ENCODE data around the gene MYO5C.

DNA sequence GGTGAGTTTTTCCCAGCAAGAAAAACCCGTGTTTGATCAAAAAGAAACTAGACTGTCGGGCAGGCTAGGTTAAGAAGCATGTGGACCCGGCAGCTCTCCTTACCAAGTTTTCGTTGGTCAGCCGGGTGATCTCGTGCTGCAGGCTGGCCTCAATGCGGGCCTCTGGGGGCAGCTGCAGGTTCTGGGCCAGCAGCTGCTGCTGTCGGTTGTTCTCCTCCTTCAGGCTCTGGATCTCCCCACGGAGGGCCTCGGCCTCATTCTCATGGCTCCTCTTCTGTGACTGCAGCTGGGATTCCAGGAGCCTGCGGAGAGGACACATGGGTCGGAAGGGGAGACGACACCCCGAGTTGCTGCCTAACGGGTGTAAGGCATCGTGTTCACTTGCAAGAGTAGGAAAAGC lies 44.5 kb upstream of the MYO5C start:
- no peak for TF ChIP-seq CTCF (IDR thresholded peaks at IDR 0.05 in 8 of 11, conservative IDR thresholded peaks at IDR 0.05 in 3 of 11)
- no peak for TF ChIP-seq POLR2A (IDR thresholded peaks at IDR 0.05)
